Stimulated activated CD4-positive, alpha-beta T cell treated with anti-CD3 and anti-CD28 coated beads, TNF-alpha, amount 100 ng/mL, for 1 hour (primary cell): ENCODE results near the gene SNX8.

Experiments
- DNase-seq, 3 donors: peaks; one replicate each; pipeline ENCODE4 v3.0.0-alpha.2; 2020; ENCODE audit warnings: low read depth in 3 of 3, low spot score in 1 of 3

The SNX8 gene

DNA sequence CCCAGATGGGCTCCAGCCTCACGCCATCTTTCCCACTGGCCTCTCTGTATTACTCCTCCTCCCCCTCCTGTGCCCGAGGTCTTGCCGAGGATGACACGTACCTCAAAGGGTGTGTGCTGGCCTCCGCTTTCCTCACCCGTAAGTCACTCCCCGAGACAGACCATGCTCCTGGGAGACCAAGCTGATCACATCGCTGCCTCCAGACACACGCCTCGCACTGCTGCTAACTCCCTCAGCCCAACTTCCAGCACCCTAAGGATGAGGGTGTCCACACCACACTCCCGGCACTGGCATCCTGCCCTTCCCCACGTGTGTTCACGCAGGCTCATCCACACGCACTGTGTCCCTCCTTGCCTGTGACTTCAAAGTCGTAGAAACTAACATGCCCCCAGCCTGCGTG, 105.5 kb downstream of the SNX8 start:
- no peak for DNase-seq

DNA sequence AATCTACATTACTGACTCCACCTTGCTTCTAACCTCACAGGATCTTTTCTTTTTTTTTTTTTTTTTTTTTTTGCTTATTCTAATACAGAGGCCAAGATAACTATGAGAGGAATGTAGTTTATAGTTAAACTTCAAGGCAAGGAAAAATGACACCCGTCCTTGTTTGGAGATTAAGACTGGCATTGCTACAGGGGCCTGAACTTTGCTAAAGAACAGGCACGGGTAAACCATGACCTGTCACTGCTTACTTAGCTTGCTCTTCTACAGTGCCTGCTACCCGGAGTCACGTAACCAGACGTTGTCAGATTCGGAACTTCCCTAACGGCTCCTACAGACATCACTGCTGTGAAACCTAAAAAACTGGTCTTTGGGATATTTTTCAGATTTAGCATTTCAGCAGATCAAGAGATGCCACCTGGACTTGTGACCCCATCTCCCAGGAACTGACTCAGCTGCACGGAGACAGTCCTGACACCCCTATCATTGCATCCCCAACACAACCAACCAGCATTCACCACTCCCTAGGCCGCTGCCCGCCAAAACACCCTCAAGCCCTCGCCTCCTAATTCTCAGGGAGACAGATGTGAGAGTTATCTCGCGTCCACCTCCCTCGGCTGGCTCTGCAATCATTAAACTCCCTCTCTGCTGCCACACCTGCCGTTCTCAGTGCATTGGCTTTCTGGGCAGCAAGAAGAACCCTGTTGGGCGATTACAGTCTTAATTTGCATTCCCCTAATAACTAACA, 109.0 kb downstream of the SNX8 start:
- DNase-seq = no peak

DNA sequence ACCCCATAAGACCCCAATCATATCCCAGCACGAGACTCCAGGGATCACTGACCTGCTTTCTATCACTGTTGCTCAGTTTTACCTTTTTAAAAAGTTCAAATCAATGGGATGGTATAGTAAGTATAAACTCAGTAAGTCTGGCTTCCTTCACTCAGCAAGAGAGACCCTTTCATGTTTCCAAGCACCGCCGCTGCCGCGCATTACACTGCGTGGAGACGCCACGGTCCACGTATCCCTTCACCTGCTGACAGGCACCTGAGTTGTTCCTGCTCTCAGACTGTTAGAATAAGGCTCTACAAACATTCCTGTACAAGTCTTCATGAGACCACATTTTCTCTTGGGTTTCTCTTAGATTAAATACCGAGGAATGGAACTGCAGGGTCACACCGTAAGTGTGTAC, 109.8 kb downstream of the SNX8 start:
- DNase-seq = no peak

DNA sequence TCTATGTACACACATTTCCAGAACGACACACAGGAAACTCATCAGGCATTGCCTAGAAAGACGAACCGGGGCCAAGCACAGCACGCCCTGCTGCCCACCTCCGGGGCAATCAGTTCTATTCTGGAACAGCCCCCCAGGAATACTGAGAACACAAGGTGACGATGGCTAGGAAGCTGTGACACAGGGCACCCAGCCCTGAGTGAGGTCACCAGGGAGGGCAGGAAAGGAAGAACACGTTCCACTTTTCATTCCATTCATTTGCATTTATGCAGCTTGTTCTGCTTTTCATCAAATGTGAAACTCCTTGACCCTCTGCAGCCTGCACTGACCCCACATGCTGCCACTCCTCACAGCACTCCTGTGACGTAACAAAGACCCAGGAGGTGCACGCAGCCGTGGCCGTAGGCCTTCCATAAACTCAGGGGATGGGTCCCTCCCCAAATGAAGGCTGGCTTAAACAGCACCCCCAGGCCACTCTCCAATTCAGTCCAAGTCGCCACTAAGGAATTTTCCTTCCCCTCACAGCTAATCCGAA, 110.4 kb downstream of the SNX8 start:
- DNase-seq = no peak

DNA sequence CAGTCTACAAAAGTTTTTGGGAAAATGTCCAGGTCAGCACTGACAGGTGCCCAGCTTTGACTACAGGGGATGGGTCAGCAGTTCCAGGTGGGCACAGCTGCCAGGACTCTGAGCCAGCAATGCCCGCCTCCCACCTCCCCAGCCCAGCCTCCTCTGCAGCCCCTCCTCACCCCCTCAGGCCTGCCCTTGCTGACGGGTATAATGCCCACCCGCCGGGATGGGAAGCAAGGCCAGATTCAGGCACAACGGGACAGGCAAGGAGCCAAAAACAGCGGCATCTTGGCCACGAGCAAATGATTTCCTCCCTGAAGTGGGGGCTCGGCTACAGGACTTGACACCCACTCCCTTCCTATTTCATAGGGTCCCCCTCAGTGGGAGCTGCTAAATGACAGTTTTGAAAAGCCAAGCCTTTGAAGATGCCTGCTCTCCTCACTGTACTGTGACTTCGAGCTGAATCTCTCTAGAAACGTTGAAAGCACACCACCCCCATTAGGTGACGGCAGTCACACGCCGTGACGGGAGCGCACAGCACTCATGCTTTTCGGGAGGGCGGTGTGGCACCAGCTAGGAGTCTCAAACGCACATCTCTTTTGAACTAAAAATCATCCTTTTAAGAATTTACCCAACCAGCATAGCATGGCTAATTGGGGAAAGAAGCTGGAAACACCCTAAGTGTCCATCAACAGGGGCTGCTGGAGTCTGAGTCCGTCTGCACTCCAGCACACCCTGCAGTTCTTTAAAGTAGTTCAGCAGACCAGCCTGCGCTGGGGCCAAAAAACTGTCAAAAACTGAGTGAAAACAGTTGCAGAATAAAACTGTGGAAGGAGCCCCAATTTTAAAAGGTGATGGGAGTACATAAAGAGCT, 111.1 kb downstream of the SNX8 start:
- DNase-seq = no peak

DNA sequence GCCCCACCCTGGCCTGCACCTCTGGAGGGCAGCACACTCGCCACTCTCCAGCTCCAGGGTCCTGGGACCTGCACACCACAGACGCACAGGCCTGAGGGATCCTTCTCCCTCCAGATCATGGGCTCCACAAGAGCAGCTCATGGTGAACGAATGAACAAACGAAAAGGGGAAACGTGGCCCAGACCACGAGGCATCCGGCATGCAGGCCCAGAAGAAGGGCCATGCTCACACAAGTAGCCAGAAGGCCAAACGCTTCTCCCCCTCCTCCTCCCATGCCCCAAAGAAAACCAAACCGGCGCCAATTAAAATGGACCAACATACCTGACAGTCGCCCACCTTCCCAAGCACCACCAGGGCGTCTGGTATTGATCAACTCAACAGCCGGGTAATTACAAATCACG, 111.9 kb downstream of the SNX8 start:
- no peak for DNase-seq
